ENCODE data around the gene RHBDF1.

GRCh38 chr16:102060-102855 is 29.8 kb upstream of the RHBDF1 start:
- TF ChIP-seq CTCF (IDR thresholded peaks at IDR 0.05) (no peak), POLR2AphosphoS5 (IDR thresholded peaks at IDR 0.05) (peak; percentile 7 to 19), POLR2A (IDR thresholded peaks at IDR 0.05; ENCODE audit: low read depth) (no peak)

All from esophagus muscularis mucosa (tissue), 3 donors.